Head of caudate nucleus (tissue), 42 donors: ENCODE data around the gene BMP8B.
"Not testable (repeated sequence)": the region's sequence is repeated elsewhere in the genome, so short reads cannot be mapped to it uniquely, and the experiment has no call there.

Source experiments
- DNase-seq, 42 donors: peaks; one replicate each; pipeline versions ENCODE4 v3.0.0 to v3.0.0-alpha.2; 2020 to 2021; ENCODE audit warnings: mixed read lengths in 7 of 42
- intact Hi-C: fragments of 100-400 bp; cut with DNase I; formaldehyde crosslinking; loops from one replicate; pipeline ENCODE4 v1.15.0; 2022

BMP8B gene

GRCh38 chr1:39763619-39764374, 24.9 kb downstream of the BMP8B start:
- intact Hi-C loops, DNase-seq: not testable (repeated sequence)

- DNase-seq: no peak
- intact Hi-C loops: no loop called here
These were observed 25.8 kb downstream of the BMP8B start for GRCh38 chr1:39762550-39763540.

GRCh38 chr1:39761557-39762260, 27.0 kb downstream of the BMP8B start:
- DNase-seq: no peak
- intact Hi-C loops: no loop called here

- DNase-seq: no peak
- intact Hi-C loops: no loop called here
These were observed 27.6 kb downstream of the BMP8B start for GRCh38 chr1:39761016-39761415.

DNA sequence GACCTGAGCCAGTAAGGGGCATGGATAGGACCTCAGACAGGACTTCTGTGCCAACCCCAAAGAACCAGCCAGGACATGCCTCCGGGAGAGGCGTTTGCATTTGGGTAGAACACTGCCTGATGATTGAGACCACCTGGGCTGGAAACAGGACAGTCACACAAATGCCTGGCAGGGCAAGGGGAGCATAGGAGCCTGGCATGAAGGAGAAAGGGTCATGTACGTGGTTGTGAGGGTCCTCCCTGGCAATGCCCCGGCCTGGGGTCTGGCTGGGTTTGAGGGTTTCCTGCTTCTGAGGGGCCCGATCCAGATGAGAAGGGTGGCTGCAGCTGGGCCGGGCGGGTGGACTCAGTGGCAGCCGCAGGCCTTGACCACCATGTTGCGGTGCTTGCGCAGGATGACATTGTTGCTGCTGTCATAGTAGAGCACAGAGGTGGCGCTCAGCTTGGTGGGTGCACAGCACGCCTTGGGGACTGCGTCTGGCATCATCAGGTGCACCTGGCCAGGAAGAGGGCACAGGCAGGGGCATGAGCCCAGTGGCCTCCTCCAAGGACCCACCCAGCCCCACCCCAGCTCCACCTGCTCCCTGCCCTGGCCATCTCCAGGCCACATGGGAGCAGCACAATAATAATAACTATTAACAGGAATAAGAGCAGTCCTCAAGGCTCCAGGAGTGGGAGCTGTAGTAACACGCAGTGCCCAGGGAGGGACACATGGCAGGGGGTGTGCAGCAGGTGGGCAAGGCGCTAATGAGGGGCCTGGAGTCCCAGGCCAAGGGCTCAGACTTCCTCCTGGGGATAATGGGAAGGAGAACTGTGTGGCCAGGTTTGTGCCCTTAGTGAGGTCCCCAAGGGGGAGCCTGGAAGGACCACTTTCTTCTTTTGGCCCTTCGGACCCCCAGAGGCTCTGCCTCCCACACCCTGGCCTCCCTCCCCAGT, 28.3 kb downstream of the BMP8B start:
- no peak for DNase-seq
- intact Hi-C loops: no loop called here

DNA sequence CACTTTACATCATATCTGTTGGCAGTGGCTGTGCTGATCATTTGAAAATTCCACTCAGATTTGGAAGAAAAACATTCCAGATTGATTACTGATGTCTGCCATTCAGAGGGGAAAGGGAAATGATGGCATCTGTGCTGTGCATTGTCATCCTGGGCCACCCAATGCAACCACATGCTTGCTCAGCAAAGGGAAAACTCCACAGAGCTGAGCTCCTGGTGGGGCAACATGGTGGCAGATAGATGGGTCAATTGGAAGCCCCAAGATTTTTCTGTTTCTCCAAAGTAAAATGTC, 29.3 kb downstream of the BMP8B start:
- DNase-seq: no peak
- intact Hi-C loops: no loop called here

- no peak for DNase-seq
- intact Hi-C loops: no loop called here
These were observed 29.9 kb downstream of the BMP8B start for GRCh38 chr1:39758556-39759435.

DNA sequence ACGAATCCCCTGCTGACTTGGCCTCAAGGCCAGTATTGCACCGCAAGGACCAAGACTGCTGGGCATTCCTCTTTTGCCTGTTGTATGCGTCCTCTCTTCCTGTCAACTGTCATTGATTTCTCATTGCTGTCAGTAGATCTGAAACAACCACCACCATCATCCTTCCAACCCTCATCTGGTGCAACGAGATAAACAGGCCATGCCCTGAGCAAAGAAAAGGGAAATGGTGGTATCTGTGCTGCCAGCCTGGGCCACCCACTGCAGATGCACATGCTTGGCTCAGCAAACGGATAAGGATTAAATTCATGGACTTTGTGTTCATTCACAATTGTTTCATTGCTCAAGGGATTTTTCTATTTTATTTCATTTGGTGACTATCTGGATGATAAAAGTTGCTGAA, 31.2 kb downstream of the BMP8B start:
- intact Hi-C loops: no loop called here
- no peak for DNase-seq

DNA sequence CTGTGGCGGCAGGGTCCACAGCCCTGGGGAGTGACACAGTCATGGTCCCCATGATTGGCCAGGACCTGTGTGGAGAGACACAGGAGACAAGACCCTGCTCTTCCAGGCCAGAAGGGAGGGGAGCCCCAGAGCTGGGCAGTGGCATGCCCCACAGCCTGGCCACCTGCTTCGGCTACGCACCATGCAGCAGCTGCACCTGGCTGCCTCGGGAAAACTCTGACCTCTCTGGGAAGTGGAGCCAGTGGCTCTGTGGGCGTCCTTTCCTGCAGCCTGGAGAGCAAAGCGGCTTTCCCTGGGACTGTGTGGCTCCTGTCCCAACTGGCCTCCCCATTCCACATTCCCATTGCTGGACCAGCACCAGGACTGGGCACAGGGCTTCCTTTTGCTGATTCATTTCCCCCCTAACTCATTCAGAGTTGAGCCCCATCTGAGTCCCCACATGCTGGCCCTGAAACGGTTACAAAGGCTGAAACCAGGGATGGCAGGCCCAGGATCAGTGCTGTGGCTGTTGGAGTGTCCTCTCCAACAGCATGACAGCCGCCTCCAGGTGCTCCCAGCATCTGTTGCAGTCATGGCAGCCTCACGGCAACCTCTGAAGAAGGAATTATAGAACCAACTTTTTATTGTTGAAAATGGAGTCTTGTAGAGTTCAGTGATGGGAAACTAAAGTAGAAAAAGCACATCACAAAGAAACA, 32.6 kb downstream of the BMP8B start:
- intact Hi-C loops: no loop called here
- DNase-seq: no peak

GRCh38 chr1:39754906-39755504, 33.7 kb downstream of the BMP8B start:
- intact Hi-C loops: no loop called here
- DNase-seq: no peak

DNA sequence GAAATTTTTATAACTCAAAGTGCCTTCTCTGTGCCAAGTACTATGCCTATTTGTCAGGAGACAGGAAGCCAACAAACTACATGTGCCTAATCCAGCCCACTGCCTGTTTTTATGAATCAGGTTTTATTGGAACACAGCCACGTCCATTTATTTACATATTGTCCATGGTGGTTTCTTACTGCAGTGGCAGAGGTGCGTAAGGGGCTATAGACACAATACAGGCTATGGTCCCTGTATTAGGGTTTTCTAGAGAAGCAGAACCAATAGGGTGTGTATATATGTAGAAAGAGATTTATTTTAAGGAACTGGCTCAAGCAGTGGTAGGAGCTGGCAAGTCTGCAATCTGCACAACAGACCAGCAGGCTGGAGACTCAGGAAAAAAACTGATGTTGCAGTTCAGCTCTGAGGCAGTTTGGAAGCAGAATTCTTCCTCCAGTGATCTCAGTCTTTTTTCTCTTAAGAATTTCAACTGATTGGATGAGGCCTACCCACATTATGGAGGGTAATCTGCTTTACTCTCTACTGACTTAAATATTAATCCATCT, 34.6 kb downstream of the BMP8B start:
- intact Hi-C loops: no loop called here
- DNase-seq: no peak

GRCh38 chr1:39753132-39754025, 35.3 kb downstream of the BMP8B start:
- intact Hi-C loops: no loop called here
- DNase-seq: no peak

- DNase-seq: no peak
- intact Hi-C loops: no loop called here
These were observed 36.0 kb downstream of the BMP8B start for GRCh38 chr1:39752703-39753102.

DNA sequence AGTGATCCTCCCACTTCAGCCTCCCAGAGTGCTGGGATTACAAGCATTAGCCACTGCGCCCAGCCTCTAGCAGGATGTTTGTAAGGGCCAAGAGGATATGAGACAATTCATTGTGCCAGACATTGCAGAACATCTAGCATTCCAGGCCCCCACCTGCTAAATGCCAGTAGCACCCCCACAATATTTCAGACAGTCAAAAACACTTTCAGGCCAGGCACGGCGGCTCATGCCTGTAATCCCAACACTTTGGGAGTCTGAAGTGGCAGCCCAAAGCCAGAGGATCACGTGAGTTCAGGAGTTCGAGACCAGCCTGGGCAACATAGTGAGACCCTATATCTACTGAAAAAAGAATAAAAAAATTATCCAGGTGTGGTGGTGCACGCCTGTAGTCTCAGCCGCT, 37.1 kb downstream of the BMP8B start:
- intact Hi-C loops: no loop called here
- no peak for DNase-seq

DNA sequence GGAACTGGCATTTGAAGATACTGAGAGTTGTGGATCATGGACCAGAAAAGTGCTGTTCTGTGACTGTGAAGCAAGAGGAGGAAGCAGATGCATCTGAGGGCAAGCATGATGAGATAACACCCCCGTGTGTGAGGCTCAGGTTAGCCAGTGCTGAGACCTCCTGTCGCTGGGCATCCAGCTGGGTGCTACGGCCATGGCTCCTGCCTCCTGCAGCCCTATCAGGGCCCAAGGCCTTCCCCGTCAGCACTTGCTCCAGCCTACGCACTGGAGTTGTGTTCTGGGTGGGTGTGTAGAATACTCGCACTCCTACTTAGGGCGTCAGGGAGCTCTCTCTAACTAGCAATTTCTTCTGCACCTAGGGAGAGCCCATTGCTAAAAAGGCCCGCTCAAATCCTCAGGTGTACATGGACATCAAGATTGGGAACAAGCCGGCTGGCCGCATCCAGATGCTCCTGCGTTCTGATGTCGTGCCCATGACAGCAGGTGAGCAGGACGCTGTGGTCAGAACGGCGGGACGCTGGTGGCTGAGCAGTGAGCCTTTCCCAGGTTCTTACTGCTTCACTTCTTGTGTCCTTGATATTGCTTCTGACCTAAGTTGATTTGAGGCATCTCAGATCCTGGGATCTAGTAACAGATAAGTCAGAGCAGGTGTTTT, 43.5 kb downstream of the BMP8B start:
- intact Hi-C loops: no loop called here
- DNase-seq: peak in 16 of 42 donors; percentile 13 to 66 (median 32)
